Measurements from ENCODE around the gene LCN10.

- TF ChIP-seq CTCF (IDR thresholded peaks at IDR 0.05) (no peak), POLR2A (IDR thresholded peaks at IDR 0.05) (no peak), POLR2AphosphoS5 (IDR thresholded peaks at IDR 0.05) (no peak)
Measured at GRCh38 chr9:136760424-136760823, 17.7 kb upstream of the LCN10 start.

All from transverse colon (tissue), 4 donors.